H1 (cell line): ENCODE measurements around the gene SPTBN1. TPM values are rescaled to one million over a fixed set of nuclear protein-coding genes. Genes with fewer than 3 reads are reported as not detected.
A peak's percentile ranks its signal among the peaks of the same experiment; 100 is the strongest.

Experiments
- CTCF ChIA-PET: fragments of 300-600 bp; sonication (Branson Sonifier 250); formaldehyde crosslinking; loops from one replicate; lab custom pipeline; 2021; ENCODE audit not compliant: partially characterized antibody; lab: Charles Lee
- POLR2A ChIA-PET: fragments of 300-600 bp; sonication (Branson Sonifier 250); formaldehyde crosslinking; loops from one replicate; lab custom pipeline; 2021; ENCODE audit warnings: inconsistent platforms; ENCODE audit not compliant: partially characterized antibody; lab: Charles Lee
- DNase-seq, 2 experiments: peaks; one replicate each; pipeline versions ENCODE4 v3.0.0 to v3.0.0-alpha.2; 2010 to 2022; ENCODE audit warnings: low spot score in 2 of 2, low read depth in 1 of 2, mixed read lengths in 1 of 2
- FAIRE-seq: peaks from 2 replicates; lab custom pipeline; 2011; peaks lifted over from hg19 to GRCh38; lab: Jason Lieb, UNC
- H2AFZ ChIP-seq: 2 replicates; pipeline ENCODE4 v1.8.1; 2012; ENCODE audit warnings: low read length, inconsistent platforms
- H2AK5ac ChIP-seq: 2 replicates; pipeline ENCODE4 v1.6.1; 2013; ENCODE audit warnings: low read depth, low read length
- H2BK120ac ChIP-seq: replicated peaks from 2 replicates; pipeline ENCODE3; 2013; ENCODE audit warnings: low read depth, low read length, inconsistent platforms
- H2BK12ac ChIP-seq: 2 replicates; pipeline ENCODE4 v1.6.1; 2013; ENCODE audit warnings: low read depth, low read length
- H2BK15ac ChIP-seq: 2 replicates; pipeline ENCODE4 v1.6.1; 2013; ENCODE audit warnings: low read length
- H2BK20ac ChIP-seq: 2 replicates; pipeline ENCODE4 v1.6.1; 2013; ENCODE audit warnings: low read length
- H2BK5ac ChIP-seq: 2 replicates; pipeline ENCODE4 v1.6.1; 2013; ENCODE audit warnings: low read depth, low read length
- H3K14ac ChIP-seq: 2 replicates; pipeline ENCODE4 v1.6.1; 2013; ENCODE audit warnings: inconsistent platforms; ENCODE audit not compliant: insufficient read length
- H3K18ac ChIP-seq: 2 replicates; pipeline ENCODE4 v1.6.1; 2013; ENCODE audit warnings: low read length; ENCODE audit errors: extremely low read depth
- H3K23ac ChIP-seq: 2 replicates; pipeline ENCODE4 v1.6.1; 2013; ENCODE audit warnings: inconsistent platforms; ENCODE audit not compliant: insufficient read length
- H3K23me2 ChIP-seq: 2 replicates; pipeline ENCODE4 v1.6.1; 2013; ENCODE audit warnings: low read depth, low read length
- H3K27ac ChIP-seq: 2 replicates; pipeline ENCODE4 v1.6.1; 2011; ENCODE audit warnings: low read depth, low read length, inconsistent platforms
- H3K27me3 ChIP-seq, 4 experiments: replicated peaks in 1 of 4; 1 replicate in 1 of 4; 2 replicates in 3 of 4; pipeline versions ENCODE4 v1.6.1 to v1.8.1; 2011 to 2013; ENCODE audit warnings: low read length in 3 of 4, mild to moderate bottlenecking in 3 of 4, inconsistent platforms in 2 of 4, mixed read lengths in 2 of 4, moderate library complexity in 1 of 4; ENCODE audit not compliant: control insufficient read depth in 3 of 4, insufficient read depth in 3 of 4; ENCODE audit errors: extremely low read depth in 1 of 4
- H3K36me3 ChIP-seq, 4 experiments: 2 replicates each; pipeline versions ENCODE4 v1.6.1 to v1.8.1; 2011 to 2013; ENCODE audit warnings: mild to moderate bottlenecking in 4 of 4, low read length in 3 of 4, moderate library complexity in 2 of 4, control low read depth in 1 of 4, inconsistent platforms in 1 of 4; ENCODE audit not compliant: insufficient read depth in 4 of 4, control insufficient read depth in 2 of 4
- H3K4ac ChIP-seq: replicated peaks from 2 replicates; pipeline ENCODE3; 2013; ENCODE audit warnings: low read length, low read depth, mixed read lengths, inconsistent platforms; ENCODE audit not compliant: insufficient read length
- H3K4me1 ChIP-seq, 4 experiments: replicated peaks in 1 of 4; 1 replicate in 1 of 4; 2 replicates in 3 of 4; pipeline versions ENCODE4 v1.6.1 to v1.8.1; 2011 to 2013; ENCODE audit warnings: low read length in 3 of 4, inconsistent platforms in 2 of 4, mixed read lengths in 1 of 4; ENCODE audit not compliant: insufficient read depth in 4 of 4, control insufficient read depth in 3 of 4
- H3K4me2 ChIP-seq, 2 experiments: 2 replicates each; pipeline versions ENCODE4 v1.6.1 to v1.8.1; 2011 to 2013; ENCODE audit warnings: low read depth in 2 of 2, low read length in 2 of 2, control low read depth in 1 of 2, inconsistent platforms in 1 of 2, mild to moderate bottlenecking in 1 of 2; ENCODE audit not compliant: insufficient read depth in 1 of 2
- H3K4me3 ChIP-seq, 4 experiments: fragments of 200-600, 300-600 bp in 1 of 4; sonication (generic), shearing (Covaris generic), sonication (Bioruptor Twin) in 1 of 4; 2 replicates each; pipeline versions ENCODE4 v1.5.1 to v1.8.1; 2011 to 2016; ENCODE audit warnings: low read length in 4 of 4, low read depth in 3 of 4, control low read depth in 2 of 4, inconsistent platforms in 2 of 4, mild to moderate bottlenecking in 2 of 4, mixed read lengths in 1 of 4, moderate library complexity in 1 of 4; ENCODE audit not compliant: insufficient read depth in 2 of 4; ENCODE audit errors: extremely low read depth in 1 of 4
- H3K56ac ChIP-seq: replicated peaks from 2 replicates; pipeline ENCODE3; 2013; ENCODE audit warnings: low read depth, mild to moderate bottlenecking, mixed read lengths, low read length, inconsistent platforms; ENCODE audit not compliant: insufficient read length
- H3K79me1 ChIP-seq: 2 replicates; pipeline ENCODE4 v1.6.1; 2013; ENCODE audit warnings: low read depth, low read length, control low read depth
- H3K79me2 ChIP-seq, 2 experiments: 2 replicates each; pipeline versions ENCODE4 v1.6.1 to v1.8.1; 2012 to 2013; ENCODE audit warnings: low read length in 2 of 2, mild to moderate bottlenecking in 2 of 2, inconsistent platforms in 1 of 2; ENCODE audit not compliant: insufficient read depth in 2 of 2, control insufficient read depth in 1 of 2
- H3K9ac ChIP-seq, 4 experiments: replicated peaks in 1 of 4; 1 replicate in 1 of 4; 2 replicates in 3 of 4; pipeline versions ENCODE4 v1.6.1 to v1.8.1; 2011 to 2013; ENCODE audit warnings: low read depth in 3 of 4, low read length in 3 of 4, control low read depth in 2 of 4, mild to moderate bottlenecking in 2 of 4, moderate library complexity in 2 of 4, inconsistent platforms in 1 of 4; ENCODE audit errors: extremely low read depth in 1 of 4
- H3K9me3 ChIP-seq, 2 experiments: 2 replicates each; pipeline versions ENCODE4 v1.6.1 to v1.8.1; 2012 to 2013; ENCODE audit warnings: mild to moderate bottlenecking in 2 of 2, moderate library complexity in 2 of 2, control low read depth in 1 of 2, inconsistent platforms in 1 of 2, low read depth in 1 of 2, low read length in 1 of 2, mixed read lengths in 1 of 2; ENCODE audit not compliant: insufficient read depth in 2 of 2
- H4K20me1 ChIP-seq, 2 experiments: replicated peaks in 1 of 2; 2 replicates each; pipeline versions ENCODE3 to v1.8.1; 2011 to 2013; ENCODE audit warnings: inconsistent platforms in 2 of 2, low read length in 2 of 2, mild to moderate bottlenecking in 1 of 2; ENCODE audit not compliant: insufficient read depth in 2 of 2, control insufficient read depth in 1 of 2
- H4K5ac ChIP-seq: 2 replicates; pipeline ENCODE4 v1.6.1; 2013; ENCODE audit warnings: low read length, low read depth, mixed read lengths, inconsistent platforms; ENCODE audit not compliant: insufficient read length
- H4K8ac ChIP-seq: 2 replicates; pipeline ENCODE4 v1.8.0; 2013; ENCODE audit warnings: mild to moderate bottlenecking, moderate library complexity, low read length, inconsistent platforms; ENCODE audit not compliant: insufficient read depth; ENCODE audit errors: extremely low read depth
- H4K91ac ChIP-seq: replicated peaks from 2 replicates; pipeline ENCODE3; 2013; ENCODE audit warnings: low read length, mixed read lengths, inconsistent platforms; ENCODE audit not compliant: insufficient read length
- ATF2 ChIP-seq: IDR thresholded peaks from 2 replicates; pipeline ENCODE4 v1.6.1; 2012; ENCODE audit warnings: low read length, inconsistent platforms
- BCL11A ChIP-seq, 2 experiments: IDR thresholded peaks; one replicate each; pipeline ENCODE4 v1.6.1; 2011; ENCODE audit warnings: low read depth in 2 of 2, low read length in 2 of 2, mild to moderate bottlenecking in 2 of 2
- BRCA1 ChIP-seq: IDR thresholded peaks from 2 replicates; pipeline ENCODE4 v1.6.1; 2012; ENCODE audit warnings: low read depth, low read length, improper control_type of control experiment
- CHD1 ChIP-seq: IDR thresholded peaks from 2 replicates; pipeline ENCODE4 v1.6.1; 2012; ENCODE audit warnings: low read depth, low read length, improper control_type of control experiment
- EGR1 ChIP-seq: IDR thresholded peaks from 2 replicates; pipeline ENCODE4 v1.6.1; 2011; ENCODE audit warnings: low read depth, low read length, borderline replicate concordance
- GABPA ChIP-seq: IDR thresholded peaks from 2 replicates; pipeline ENCODE4 v1.6.1; 2011; ENCODE audit warnings: mild to moderate bottlenecking, low read length, moderate library complexity, borderline replicate concordance; ENCODE audit not compliant: insufficient read depth
- NANOG ChIP-seq: IDR thresholded peaks from 2 replicates; pipeline ENCODE4 v1.6.1; 2011; ENCODE audit warnings: low read length, low read depth, mild to moderate bottlenecking, inconsistent platforms; ENCODE audit not compliant: insufficient read depth, poor library complexity, severe bottlenecking
- POLR2A ChIP-seq, 2 experiments: IDR thresholded peaks; 1 replicate in 1 of 2; 2 replicates in 1 of 2; pipeline ENCODE4 v1.6.1; 2011; ENCODE audit warnings: low read depth in 2 of 2, low read length in 2 of 2, mild to moderate bottlenecking in 2 of 2; ENCODE audit errors: control extremely low read depth in 1 of 2
- SRF ChIP-seq: IDR thresholded peaks from 2 replicates; pipeline ENCODE4 v1.6.1; 2011; ENCODE audit warnings: mild to moderate bottlenecking, low read depth, low read length, moderate library complexity
- WGBS, 2 experiments: shearing (Covaris generic) in 1 of 2; methylation state at CpG; one replicate each; pipeline versions ENCODE4 v1.1.6 to v1.1.7; 2013 to 2015; ENCODE audit warnings: low lambda C conversion rate in 2 of 2, mixed read lengths in 2 of 2, inconsistent platforms in 1 of 2, low coverage in 1 of 2, missing lambda C conversion rate in 1 of 2; ENCODE audit not compliant: insufficient replicate concordance in 2 of 2, insufficient coverage in 1 of 2, insufficient read length in 1 of 2; ENCODE audit errors: extremely low coverage in 1 of 2, missing lambda C conversion rate in 1 of 2; 5-methylcytosine and 5-hydroxymethylcytosine counted together
- polyA plus RNA-seq, 7 experiments: library from polyadenylated mRNA; depleted of rRNA in 3 of 7; stranded (reverse) in 5 of 7; unstranded in 2 of 7; fragments of >200 nt in 5 of 7; fragments of 200-250 nt in 2 of 7; gene quantifications; 1 replicate in 5 of 7; 2 replicates in 1 of 7; 4 replicates in 1 of 7; pipeline versions ENCODE4 v1.2.1 to v1.2.3, GENCODE V29; 2011 to 2013; ENCODE audit warnings: missing spikeins in 2 of 7, mixed read lengths in 2 of 7
- total RNA-seq: library from RNA; stranded (reverse); fragmentation: NEBNext Ultra II Directional; extraction: Animal tissue kit (Norgen Biotek cat#: 25700); gene quantifications from 2 replicates; pipeline ENCODE4 v1.2.1, GENCODE V29; 2021

The SPTBN1 gene
- total and polyA plus RNA-seq, 2 of the 8 experiments (the other 6 are each of a cell fraction or from before 2014, with no cell fraction given) = 31.8 to 180 TPM

DNA sequence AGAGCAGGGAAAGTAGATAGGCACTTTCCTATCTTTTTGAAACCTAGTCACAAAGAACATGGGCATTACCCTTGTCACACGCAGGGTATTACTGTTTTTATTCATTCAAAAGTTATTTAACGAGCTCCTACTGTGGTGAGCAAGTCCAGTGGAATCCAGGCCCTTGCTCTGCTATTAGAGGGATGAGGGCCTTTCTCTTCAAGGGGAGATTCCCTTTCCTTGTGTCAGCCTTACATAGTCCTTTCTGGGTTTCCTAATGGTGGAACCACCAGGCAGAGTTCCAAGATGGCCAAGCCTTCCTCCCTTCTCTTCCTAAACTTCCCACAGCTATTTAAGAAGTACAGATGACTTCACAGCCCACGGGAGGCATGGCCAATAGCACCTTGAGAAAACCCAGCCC, 64.6 kb downstream of the SPTBN1 start:
- Histone ChIP-seq H3K36me3 (no peaks in the 10 kb centered on the region), H3K4ac (no peak overlapping the region), H3K14ac (no peak overlapping the region), H4K20me1 (no peaks in the 10 kb centered on the region), H3K56ac (no peak overlapping the region), H2AK5ac (peak overlapping the region; percentile 10; the same call in 1 of the 2 replicates), H3K9me3 (no peaks in the 10 kb centered on the region), H3K23me2 (no peaks in the 10 kb centered on the region; the same call in 1 of the 2 replicates), H3K4me3 (no peak overlapping the region), H2BK120ac (no peak overlapping the region), H2BK15ac (no peak overlapping the region), H3K27me3 (no peaks in the 10 kb centered on the region), H4K8ac (no peak overlapping the region), H4K91ac (no peak overlapping the region), H2BK5ac (no peak overlapping the region), H3K79me2 (no peaks in the 10 kb centered on the region; a peak in 2 of 4 replicates), H2AFZ (no peak overlapping the region), H3K79me1 (no peaks in the 10 kb centered on the region; the same call in none of the 2 replicates), H3K23ac (no peak overlapping the region), H3K18ac (no peak overlapping the region), H2BK12ac (no peak overlapping the region), H3K4me1 (peaks cover 0 to 6% (median 3%) of the 10 kb centered on the region in 4 experiments; a peak in 5 of 7 replicates), H3K27ac (no peak overlapping the region), H4K5ac (no peak overlapping the region), H2BK20ac (no peak overlapping the region), H3K4me2 (no peak overlapping the region), H3K9ac (no peak overlapping the region)
- DNase-seq = no peak
- 71% methylated on average over 3 of the region's 3 CpGs; no CpG with 5 or more reads in 1 of the 2 experiments for WGBS, 2 experiments
- ChIA-PET POLR2A (interaction anchor here (0.7 kb wide), 2 partner anchors 79 to 991 kb away, joined by 3 to 4 read pairs; no protein-coding TSS in a partner anchor), CTCF (interaction anchor here (0.7 to 3.0 kb wide), 10 partner anchors 9 to 344 kb away, joined by 3 to 9 read pairs (median 4); no protein-coding TSS in a partner anchor)
- no peak for FAIRE-seq
- TF ChIP-seq GABPA (no peak), SRF (no peak), CHD1 (no peak), POLR2A (IDR thresholded peaks at IDR 0.05; ENCODE audit: control extremely low read depth in 1 of 2, low read depth in 2 of 2, low read length in 2 of 2) (no peak), EGR1 (no peak), BCL11A (IDR thresholded peaks at IDR 0.05; ENCODE audit: low read depth in 2 of 2, low read length in 2 of 2) (no peak), ATF2 (no peak), NANOG (no peak), BRCA1 (no peak)
